ENCODE measurements around the gene SLTM. TPM values are rescaled to one million over a fixed set of nuclear protein-coding genes. Genes with fewer than 3 reads are reported as not detected.

Gene SLTM
- total RNA-seq, 1 donor from 2014 or later: 68.2 TPM

DNA sequence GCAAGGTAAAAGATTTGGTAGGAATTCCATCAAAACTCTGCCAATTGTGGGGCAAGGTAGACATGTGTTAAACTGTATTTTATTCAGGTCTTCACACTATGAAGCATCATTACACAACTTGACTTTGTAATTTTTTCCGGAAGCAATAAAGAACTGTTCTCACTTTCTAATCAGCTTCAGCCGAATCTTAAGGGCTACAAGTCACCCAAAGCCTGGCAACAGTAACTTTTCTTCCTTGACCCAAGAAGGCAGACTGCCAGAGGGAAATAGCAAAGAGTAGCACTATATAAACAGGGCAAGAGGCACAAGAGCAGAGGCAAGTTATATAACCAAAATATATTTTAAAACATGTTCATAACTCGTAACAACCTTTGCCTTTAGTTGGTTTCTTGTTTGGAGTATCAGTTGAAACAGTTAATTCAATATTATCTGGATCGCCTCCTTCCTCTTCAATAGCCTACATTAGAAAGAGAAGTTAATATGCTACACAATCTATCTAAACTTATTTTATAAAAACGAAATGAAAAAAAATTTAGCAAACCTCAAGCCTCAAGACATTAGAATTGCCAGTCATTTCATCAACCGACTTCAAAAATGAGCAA, 1.4 kb downstream of the SLTM start:
- peaks cover 10% of the 10 kb centered on the region for H3K36me3 ChIP-seq (ENCODE audit: insufficient read depth, low read length)
- peaks cover 62% of the 10 kb centered on the region for H3K79me2 ChIP-seq (ENCODE audit: insufficient read depth, low read length)
- no peaks in the 10 kb centered on the region for H3K27me3 ChIP-seq (ENCODE audit: insufficient read depth, low read length)
- H2AFZ ChIP-seq (ENCODE audit: low read depth, low read length): no peak overlapping the region
- H3K9me3 ChIP-seq (ENCODE audit: insufficient read depth, low read depth, low read length): no peaks in the 10 kb centered on the region
- H3K9ac ChIP-seq (ENCODE audit: low read length): peak overlapping the region; percentile 97
- peaks cover 15% of the 10 kb centered on the region for H3K4me1 ChIP-seq (ENCODE audit: insufficient read depth, low read length)
- H3K4me2 ChIP-seq (ENCODE audit: low read length): peak overlapping the region; percentile 86
- peaks cover 22% of the 10 kb centered on the region for H4K20me1 ChIP-seq (ENCODE audit: insufficient read depth, low read length)
- H3K27ac Mint-ChIP-seq (ENCODE audit: unreplicated experiment): peak overlapping the region; percentile 93
- TF ChIP-seq CTCF (IDR thresholded peaks at IDR 0.05; ENCODE audit: insufficient read depth, low read depth, low read length) (no peak), EZH2 (IDR thresholded peaks at IDR 0.05; ENCODE audit: insufficient read depth, low read length) (no peak)
- H3K36me3 Mint-ChIP-seq (ENCODE audit: low read depth, unreplicated experiment): no peaks in the 10 kb centered on the region
- peak overlapping the region; percentile 96 for H3K27ac ChIP-seq (ENCODE audit: low read depth, low read length)
- H3K9me3 Mint-ChIP-seq (ENCODE audit: unreplicated experiment): no peaks in the 10 kb centered on the region
- H3K27me3 Mint-ChIP-seq (ENCODE audit: low read depth, unreplicated experiment): no peaks in the 10 kb centered on the region
- peaks cover 4% of the 10 kb centered on the region for H3K4me1 Mint-ChIP-seq (ENCODE audit: low read depth, unreplicated experiment)
- FAIRE-seq (no peak), DNase-seq (ENCODE audit: low read depth) (peak; percentile 48)
- peak overlapping the region; percentile 98 for H3K4me3 Mint-ChIP-seq (ENCODE audit: unreplicated experiment)
- peak overlapping the region; percentile 90 for H3K4me3 ChIP-seq (ENCODE audit: insufficient read depth, low read depth, low read length)

DNA sequence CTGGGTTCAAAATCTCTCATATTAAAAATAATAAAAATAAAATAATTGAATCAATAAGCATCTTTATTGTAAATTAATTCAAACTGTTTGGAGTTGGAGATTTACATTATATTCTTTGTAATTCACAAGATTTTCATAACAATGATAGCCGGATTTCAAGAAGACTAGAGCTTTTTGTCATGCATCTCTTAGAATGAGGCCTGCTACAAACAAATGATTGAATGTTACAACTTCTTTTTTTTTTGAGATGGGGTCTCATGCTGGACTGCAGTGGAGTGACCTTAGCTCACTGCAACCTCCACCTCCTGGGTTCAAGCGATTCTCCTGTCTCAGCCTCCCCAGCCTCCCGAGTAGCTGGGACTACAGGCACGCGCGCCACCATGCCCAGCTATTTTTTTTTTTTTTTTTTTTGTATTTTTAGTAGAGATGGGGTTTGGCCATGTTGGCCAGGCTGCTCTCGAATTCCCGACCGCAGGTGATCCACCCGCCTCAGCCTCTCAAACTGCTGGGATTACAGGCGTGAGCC, 3.5 kb downstream of the SLTM start:
- no peaks in the 10 kb centered on the region for H3K9me3 Mint-ChIP-seq (ENCODE audit: unreplicated experiment)

More for the DNA sequence above, 3.5 kb downstream of the SLTM start:
- Mint-ChIP-seq H3K36me3 (ENCODE audit: low read depth, unreplicated experiment) (peaks cover 3% of the 10 kb centered on the region), H3K4me1 (ENCODE audit: low read depth, unreplicated experiment) (peaks cover 4% of the 10 kb centered on the region), H3K27ac (ENCODE audit: unreplicated experiment) (no peak overlapping the region), H3K4me3 (ENCODE audit: unreplicated experiment) (no peak overlapping the region), H3K27me3 (ENCODE audit: low read depth, unreplicated experiment) (no peaks in the 10 kb centered on the region)
- FAIRE-seq (no peak), DNase-seq (ENCODE audit: low read depth) (no peak)
- no peak overlapping the region for H3K4me3 ChIP-seq (ENCODE audit: insufficient read depth, low read depth, low read length)
- H3K79me2 ChIP-seq (ENCODE audit: insufficient read depth, low read length): peaks cover 83% of the 10 kb centered on the region
- TF ChIP-seq EZH2 (IDR thresholded peaks at IDR 0.05; ENCODE audit: insufficient read depth, low read length) (no peak), CTCF (IDR thresholded peaks at IDR 0.05; ENCODE audit: insufficient read depth, low read depth, low read length) (no peak)
- no peak overlapping the region for H3K27ac ChIP-seq (ENCODE audit: low read depth, low read length)
- no peak overlapping the region for H3K4me2 ChIP-seq (ENCODE audit: low read length)
- H3K4me1 ChIP-seq (ENCODE audit: insufficient read depth, low read length): peaks cover 15% of the 10 kb centered on the region
- H4K20me1 ChIP-seq (ENCODE audit: insufficient read depth, low read length): peaks cover 34% of the 10 kb centered on the region
- no peaks in the 10 kb centered on the region for H3K9me3 ChIP-seq (ENCODE audit: insufficient read depth, low read depth, low read length)
- H3K36me3 ChIP-seq (ENCODE audit: insufficient read depth, low read length): peaks cover 14% of the 10 kb centered on the region
- H3K27me3 ChIP-seq (ENCODE audit: insufficient read depth, low read length): no peaks in the 10 kb centered on the region
- H2AFZ ChIP-seq (ENCODE audit: low read depth, low read length): no peak overlapping the region
- H3K9ac ChIP-seq (ENCODE audit: low read length): no peak overlapping the region
